Thoracic aorta (tissue), 2 donors: ENCODE results near the gene SDK1. TPM values are rescaled to one million over a fixed set of nuclear protein-coding genes. Genes with fewer than 3 reads are reported as not detected.

Experiments used
- ATAC-seq: fragments of 150-250 bp; one replicate; pipeline ENCODE4 v1.8.0; 2017; ENCODE audit warnings: low read depth; ENCODE audit not compliant: insufficient number of reproducible peaks, low FRiP score
- DNase-seq: peaks from one replicate; pipeline ENCODE4 v3.0.0-alpha.2; 2020; ENCODE audit warnings: low spot score
- H3K27ac ChIP-seq, 2 donors: fragments of 200-600 bp; sonication (generic); 1 replicate in 1 of 2; 2 replicates in 1 of 2; pipeline ENCODE4 v1.5.1; 2016; ENCODE audit warnings: mild to moderate bottlenecking in 2 of 2, moderate library complexity in 2 of 2
- H3K27me3 ChIP-seq: fragments of 200-600 bp; sonication (generic); replicated peaks from 2 replicates; pipeline ENCODE4 v1.6.0; 2016; ENCODE audit warnings: mild to moderate bottlenecking; ENCODE audit not compliant: insufficient read depth
- H3K36me3 ChIP-seq: fragments of 200-600 bp; sonication (generic); one replicate; pipeline ENCODE4 v1.5.1; 2016
- H3K4me1 ChIP-seq, 2 donors: fragments of 200-600 bp; sonication (generic); 1 replicate in 1 of 2; 2 replicates in 1 of 2; pipeline versions ENCODE4 v1.5.1 to v1.6.0; 2016; ENCODE audit warnings: low read depth in 2 of 2, mild to moderate bottlenecking in 1 of 2; ENCODE audit not compliant: control insufficient read depth in 1 of 2
- H3K4me3 ChIP-seq: fragments of 200-600 bp; sonication (generic); 2 replicates; pipeline ENCODE4 v1.5.1; 2016; ENCODE audit warnings: mild to moderate bottlenecking
- H3K9me3 ChIP-seq: fragments of 200-600 bp; sonication (generic); 2 replicates; pipeline ENCODE4 v1.5.1; 2016
- CTCF ChIP-seq: fragments of 200-600 bp; sonication (generic); IDR thresholded peaks from one replicate; pipeline ENCODE4 v1.5.1; 2019; ENCODE audit warnings: antibody characterized with exemption
- total RNA-seq, 2 donors: library from RNA; depleted of rRNA; stranded (reverse); fragments of >200 nt; gene quantifications; one replicate each; pipeline versions ENCODE4 v1.1.0 to v1.2.3, GENCODE V29; 2016

SDK1 gene
- total RNA-seq, 2 donors from 2014 or later, result 27.5 to 29.2 TPM

GRCh38 chr7:4023502-4023901 lies 722.5 kb downstream of the SDK1 start:
- ATAC-seq, result no peak

GRCh38 chr7:4024133-4024532 lies 723.1 kb downstream of the SDK1 start:
- H3K27me3 ChIP-seq, result no peaks in the 10 kb centered on the region
- H3K4me1 ChIP-seq, result peaks cover 0 to 28% of the 10 kb centered on the region in 2 donors
- no peak for TF ChIP-seq CTCF
- DNase-seq (no peak), ATAC-seq (no peak)
- H3K4me3 ChIP-seq, result no peak overlapping the region
- no peaks in the 10 kb centered on the region for H3K9me3 ChIP-seq
- no peaks in the 10 kb centered on the region for H3K36me3 ChIP-seq
- H3K27ac ChIP-seq, result no peak overlapping the region

More at GRCh38 chr7:4023502-4023901, 722.5 kb downstream of the SDK1 start:
- no peak overlapping the region for H3K27ac ChIP-seq
- H3K27me3 ChIP-seq, result no peaks in the 10 kb centered on the region
- no peak for TF ChIP-seq CTCF
- H3K9me3 ChIP-seq, result peaks cover 2% of the 10 kb centered on the region
- H3K4me1 ChIP-seq, result peaks cover 0 to 28% of the 10 kb centered on the region in 2 donors
- DNase-seq, result no peak
- H3K36me3 ChIP-seq, result no peaks in the 10 kb centered on the region
- H3K4me3 ChIP-seq, result no peak overlapping the region

DNA sequence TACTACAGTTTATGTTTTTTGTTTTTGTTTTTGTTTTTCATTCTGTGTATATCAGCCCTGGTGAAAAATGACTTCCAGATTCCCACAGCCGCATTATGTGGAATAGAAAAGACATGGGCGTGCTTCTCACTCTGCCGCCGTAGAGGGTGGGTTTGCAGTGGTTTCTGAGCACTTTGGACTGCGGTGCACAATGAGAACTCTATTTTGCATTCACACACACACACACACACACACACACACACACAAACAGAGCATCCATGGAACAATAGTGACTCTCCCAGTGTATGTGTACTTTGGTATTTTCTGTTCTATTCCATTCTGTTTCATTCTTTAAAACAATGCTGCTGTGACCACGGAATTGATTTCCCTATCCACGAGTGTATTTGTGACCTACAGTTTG lies 723.8 kb downstream of the SDK1 start:
- Histone ChIP-seq H3K4me1 (peaks cover 0 to 28% of the 10 kb centered on the region in 2 donors), H3K9me3 (no peaks in the 10 kb centered on the region), H3K27me3 (no peaks in the 10 kb centered on the region), H3K27ac (peak overlapping the region; percentile 61 to 88), H3K4me3 (no peak overlapping the region), H3K36me3 (no peaks in the 10 kb centered on the region)
- ATAC-seq (no peak), DNase-seq (no peak)
- no peak for TF ChIP-seq CTCF

GRCh38 chr7:4025210-4025609 lies 724.2 kb downstream of the SDK1 start:
- Histone ChIP-seq H3K27me3 (no peaks in the 10 kb centered on the region), H3K4me3 (no peak overlapping the region), H3K27ac (peak overlapping the region; percentile 61 to 88), H3K36me3 (no peaks in the 10 kb centered on the region), H3K4me1 (peaks cover 0 to 28% of the 10 kb centered on the region in 2 donors), H3K9me3 (no peaks in the 10 kb centered on the region)
- ATAC-seq (no peak), DNase-seq (no peak)
- no peak for TF ChIP-seq CTCF

GRCh38 chr7:4025694-4026615 lies 724.9 kb downstream of the SDK1 start:
- Histone ChIP-seq H3K4me1 (peaks cover 0 to 28% of the 10 kb centered on the region in 2 donors), H3K36me3 (no peaks in the 10 kb centered on the region), H3K4me3 (peak overlapping the region; percentile 62), H3K9me3 (no peaks in the 10 kb centered on the region), H3K27me3 (no peaks in the 10 kb centered on the region), H3K27ac (peak overlapping the region; percentile 61 to 88)
- TF ChIP-seq CTCF, result no peak
- no peak for ATAC-seq
- no peak for DNase-seq
